Fibroblast of skin of right biceps (primary cell): ENCODE data around the gene PPP1R1C.
"Not testable (repeated sequence)": the region's sequence is repeated elsewhere in the genome, so short reads cannot be mapped to it uniquely, and the experiment has no call there.

Experiments used
- DNase-seq: peaks from one replicate; pipeline ENCODE4 v3.0.0-alpha.2; 2013

Gene PPP1R1C

GRCh38 chr2:181985632-181986205 lies at the start of gene PPP1R1C:
Gene PPP1R1C (plus strand): TSS chr2:181985853. CDS start chr2:181986111, 258 bp downstream.
- no peak for DNase-seq

DNA sequence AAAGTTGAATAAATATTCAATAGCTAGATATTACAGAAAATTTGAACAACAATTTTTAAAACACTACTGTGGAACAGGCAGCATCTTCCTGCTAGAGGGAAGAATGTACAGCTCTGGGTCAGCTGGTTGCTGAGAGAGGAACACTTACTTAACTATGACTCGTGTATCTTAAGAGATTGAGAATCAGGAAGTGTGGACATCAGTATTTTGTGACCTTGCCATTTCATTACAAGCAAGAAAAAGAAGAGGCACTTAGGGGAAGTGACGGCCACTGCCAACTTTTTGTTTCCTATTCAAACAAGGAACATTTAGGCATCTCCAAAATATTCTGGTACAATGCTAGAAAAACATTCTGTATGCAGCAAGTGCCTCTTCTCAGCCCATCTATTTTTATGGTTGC lies 48.2 kb upstream of the PPP1R1C start:
- DNase-seq, result peak; percentile 27

- DNase-seq, result no peak
These were observed 42.1 kb upstream of the PPP1R1C start for GRCh38 chr2:181943411-181944124.

GRCh38 chr2:181944164-181944913 lies 41.3 kb upstream of the PPP1R1C start:
- DNase-seq, result no peak

DNA sequence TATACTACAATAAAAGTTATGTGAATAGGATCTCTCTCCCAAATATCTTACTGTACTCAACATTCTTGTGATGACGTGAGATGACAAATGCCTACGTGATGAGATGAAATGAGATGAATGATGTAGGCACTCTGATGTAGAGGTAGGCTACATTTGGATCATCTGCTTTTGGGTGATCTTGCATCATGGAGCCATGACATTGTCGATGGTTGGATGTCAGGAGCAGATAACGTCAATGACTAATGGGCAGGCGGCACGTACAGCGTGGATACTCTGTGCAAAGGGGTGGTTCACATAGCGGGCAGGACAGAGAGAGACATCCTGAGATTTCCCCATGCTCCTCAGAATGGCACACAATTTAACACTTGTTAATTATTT lies 40.8 kb upstream of the PPP1R1C start:
- DNase-seq, result no peak

DNA sequence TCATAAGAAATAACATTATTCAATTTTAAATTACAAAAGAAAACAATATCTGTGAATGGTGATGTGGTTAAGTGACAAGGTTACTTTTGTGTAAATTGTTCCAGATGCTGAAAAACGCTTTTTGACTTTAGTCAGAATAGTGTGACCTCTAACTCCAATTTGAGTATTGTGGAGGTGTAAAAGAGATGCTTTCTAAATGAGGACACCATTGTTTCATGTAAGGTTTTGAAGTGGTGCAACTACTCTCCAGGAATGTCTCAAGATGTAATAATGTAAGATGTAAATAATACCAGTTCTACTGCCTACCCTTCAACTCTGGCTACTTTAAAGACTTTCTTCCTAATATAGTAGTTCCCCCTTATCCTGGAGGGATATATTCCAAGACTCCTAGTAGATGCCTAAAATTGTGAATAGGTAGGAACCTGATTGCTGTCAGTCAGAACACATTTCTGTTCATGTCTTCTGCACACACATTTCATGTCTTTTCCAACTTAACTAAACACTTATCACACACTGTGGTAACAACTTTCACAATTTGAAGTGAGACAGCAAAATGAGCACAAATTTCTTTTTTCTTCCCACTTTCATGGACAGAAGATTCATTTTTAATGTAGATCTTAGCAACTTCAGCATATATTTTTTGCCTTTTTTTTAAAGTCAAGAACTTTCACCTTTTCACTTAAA lies 39.1 kb upstream of the PPP1R1C start:
- DNase-seq, result no peak

- DNase-seq, result no peak
These were observed 38.4 kb upstream of the PPP1R1C start for GRCh38 chr2:181947273-181947672.

DNA sequence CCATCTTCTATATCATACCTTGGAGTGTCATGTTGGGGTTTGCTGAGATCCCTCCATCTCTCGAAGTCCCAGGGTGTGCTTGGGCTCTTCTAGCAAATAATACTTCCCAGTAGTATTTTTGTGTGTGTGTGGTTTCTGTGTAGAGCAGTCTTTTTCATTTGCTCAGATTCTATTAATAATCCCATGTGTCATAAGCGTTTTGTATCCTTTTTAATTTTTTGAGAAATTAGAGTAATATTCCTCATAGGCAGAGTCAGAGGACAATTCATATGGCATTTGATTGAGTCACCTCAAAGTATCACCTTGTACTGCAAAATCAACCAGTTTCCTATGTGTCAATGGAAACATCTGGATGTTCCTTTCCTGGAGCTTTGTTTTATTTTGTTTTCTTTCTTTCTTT lies 37.4 kb upstream of the PPP1R1C start:
- no peak for DNase-seq

GRCh38 chr2:181949047-181949446 lies 36.6 kb upstream of the PPP1R1C start:
- DNase-seq, result peak; percentile 75

- DNase-seq, result no peak
These were observed 33.0 kb upstream of the PPP1R1C start for GRCh38 chr2:181952404-181953226.

- DNase-seq, result peak; percentile 60
These were observed 31.6 kb upstream of the PPP1R1C start for GRCh38 chr2:181953881-181954537.

DNA sequence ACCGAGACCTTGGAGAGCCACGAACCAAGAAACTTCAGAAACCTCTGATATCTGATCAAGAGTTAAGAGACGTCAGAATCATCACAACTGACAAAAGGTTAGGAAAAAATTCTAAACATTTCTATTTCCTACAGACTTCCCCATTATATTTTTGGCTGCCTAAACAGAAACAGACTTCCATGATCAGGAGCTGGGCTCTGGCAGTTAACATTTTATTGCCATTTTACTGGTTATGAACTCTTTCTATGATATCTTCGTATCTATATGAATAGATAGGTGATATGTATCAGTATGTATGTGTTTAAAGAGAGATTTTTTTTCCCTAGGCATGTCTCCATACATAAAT lies 31.1 kb upstream of the PPP1R1C start:
- no peak for DNase-seq

DNA sequence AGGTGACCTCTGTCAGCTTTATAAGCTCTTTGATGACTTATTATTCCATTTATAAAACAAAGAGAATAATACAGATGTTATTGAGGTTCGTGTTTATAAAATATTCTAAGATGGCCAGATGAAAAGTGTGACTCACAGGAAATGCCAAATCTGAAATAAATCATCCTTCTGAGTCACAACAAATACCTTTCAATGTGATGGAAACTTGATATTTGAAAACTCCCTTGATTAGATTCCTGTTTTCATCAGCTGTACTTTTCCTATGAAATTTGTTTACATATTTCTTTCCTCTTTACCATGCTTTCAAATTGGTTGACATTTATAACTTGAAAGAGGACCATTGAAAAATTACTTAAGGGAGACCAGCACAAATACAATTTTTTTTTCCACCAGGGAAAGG lies 30.6 kb upstream of the PPP1R1C start:
- DNase-seq, result peak; percentile 78

DNA sequence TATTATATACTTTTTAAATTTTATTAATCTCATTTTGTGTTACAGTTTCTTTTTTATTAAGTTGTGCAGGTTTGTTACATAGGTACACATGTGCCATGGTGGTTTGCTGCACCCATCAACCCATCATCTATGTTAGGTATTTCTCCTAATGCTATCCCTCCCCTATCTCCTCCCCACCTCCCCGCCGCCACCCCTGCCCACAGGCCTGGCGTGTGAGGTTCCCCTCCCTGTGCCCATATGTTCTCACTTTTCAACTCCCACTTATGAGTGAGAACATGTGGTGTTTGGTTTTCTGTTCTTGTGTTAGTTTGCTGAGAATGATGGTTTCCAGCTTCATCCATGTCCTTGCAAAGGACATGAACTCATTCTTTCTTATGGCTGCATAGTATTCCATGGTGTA lies 29.8 kb upstream of the PPP1R1C start:
- DNase-seq, result not testable (repeated sequence)

GRCh38 chr2:181957668-181958067 lies 28.0 kb upstream of the PPP1R1C start:
- DNase-seq, result peak; percentile 30

DNA sequence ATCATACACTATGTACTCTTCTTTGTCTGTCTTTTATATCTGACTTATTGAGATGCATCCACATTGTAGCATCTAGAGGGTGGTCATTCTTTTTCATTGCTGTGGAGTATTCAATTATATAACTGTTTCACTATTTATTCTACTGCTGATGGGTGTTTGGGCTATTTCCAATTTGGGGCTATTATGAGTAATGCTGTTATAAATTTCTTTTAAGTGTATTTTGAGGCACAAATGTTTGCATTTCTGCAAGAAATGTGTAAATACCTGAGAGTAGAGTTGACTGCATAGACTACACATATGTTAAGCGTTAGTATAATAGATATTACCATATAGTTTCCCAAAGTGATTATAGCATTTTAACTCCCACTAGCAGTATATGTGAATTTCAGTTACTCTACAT lies 26.9 kb upstream of the PPP1R1C start:
- peak; percentile 44 for DNase-seq

DNA sequence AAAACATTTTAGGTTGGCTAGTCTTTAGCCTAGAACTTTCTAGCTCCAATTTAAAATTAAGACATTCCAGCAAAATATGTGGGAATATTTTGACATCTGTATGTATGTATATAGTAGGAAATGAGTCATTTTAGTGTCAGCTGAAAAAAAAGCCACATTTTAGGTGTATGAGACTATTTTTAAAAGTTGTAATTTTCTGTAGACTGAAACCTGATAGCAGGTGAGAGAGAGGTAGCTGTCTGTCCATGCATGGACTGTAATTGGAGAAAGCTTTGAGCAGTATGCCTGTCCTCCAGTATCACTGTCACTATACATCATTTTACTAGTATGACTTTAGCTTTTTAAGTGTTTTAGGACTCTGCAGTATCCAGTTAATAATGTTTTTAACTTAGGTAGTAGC lies 26.1 kb upstream of the PPP1R1C start:
- peak; percentile 30 for DNase-seq

DNA sequence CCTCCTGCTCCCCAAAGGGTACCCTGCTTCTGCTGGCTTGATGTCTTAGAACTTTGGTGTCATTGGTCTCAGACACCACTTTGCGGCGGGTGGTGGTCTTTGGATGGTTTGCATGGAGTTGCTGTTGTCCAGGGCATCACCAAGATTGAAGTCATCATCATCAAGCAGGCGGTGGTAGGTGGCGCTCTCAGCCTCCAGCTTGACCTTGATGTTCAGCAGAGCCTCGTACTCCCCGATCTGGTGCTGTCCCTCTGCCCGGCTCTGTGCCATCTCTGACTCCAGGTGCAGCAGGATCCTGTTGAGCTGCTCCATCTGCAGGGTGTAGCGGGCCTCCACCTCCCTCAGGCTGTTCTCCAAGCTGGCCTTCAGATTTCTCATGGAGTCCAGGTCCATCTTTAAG lies 24.5 kb upstream of the PPP1R1C start:
- DNase-seq, result not testable (repeated sequence)

- DNase-seq, result no peak
These were observed 23.5 kb upstream of the PPP1R1C start for GRCh38 chr2:181962142-181962541.

GRCh38 chr2:181970160-181970794 lies 15.4 kb upstream of the PPP1R1C start:
- no peak for DNase-seq

- no peak for DNase-seq
These were observed 14.6 kb upstream of the PPP1R1C start for GRCh38 chr2:181971032-181971431.
